GM13976 (cell line): ENCODE results near the gene HBP1.
"Not testable (repeated sequence)": the region's sequence is repeated elsewhere in the genome, so short reads cannot be mapped to it uniquely, and the experiment has no call there.

Source experiments
- DNase-seq: peaks from one replicate; pipeline ENCODE4 v3.0.0; 2012; ENCODE audit warnings: low spot score
- in situ Hi-C: fragments of 300-500 bp; cut with MboI; formaldehyde crosslinking; loops from one replicate; pipeline ENCODE4 v1.12.0; 2022; ENCODE audit warnings: low sequenced_read_pairs, mixed read lengths, inconsistent platforms; ENCODE audit not compliant: unreplicated experiment
- TF ChIP-seq, protein P1 (sequence below): IDR thresholded peaks from 2 replicates; pipeline ENCODE4 v1.5.1; 2012; ENCODE audit warnings: borderline replicate concordance, mild to moderate bottlenecking; ENCODE audit not compliant: insufficient read depth; ENCODE audit errors: extremely low read depth, missing control alignments, control extremely low read depth

HBP1 gene

DNA sequence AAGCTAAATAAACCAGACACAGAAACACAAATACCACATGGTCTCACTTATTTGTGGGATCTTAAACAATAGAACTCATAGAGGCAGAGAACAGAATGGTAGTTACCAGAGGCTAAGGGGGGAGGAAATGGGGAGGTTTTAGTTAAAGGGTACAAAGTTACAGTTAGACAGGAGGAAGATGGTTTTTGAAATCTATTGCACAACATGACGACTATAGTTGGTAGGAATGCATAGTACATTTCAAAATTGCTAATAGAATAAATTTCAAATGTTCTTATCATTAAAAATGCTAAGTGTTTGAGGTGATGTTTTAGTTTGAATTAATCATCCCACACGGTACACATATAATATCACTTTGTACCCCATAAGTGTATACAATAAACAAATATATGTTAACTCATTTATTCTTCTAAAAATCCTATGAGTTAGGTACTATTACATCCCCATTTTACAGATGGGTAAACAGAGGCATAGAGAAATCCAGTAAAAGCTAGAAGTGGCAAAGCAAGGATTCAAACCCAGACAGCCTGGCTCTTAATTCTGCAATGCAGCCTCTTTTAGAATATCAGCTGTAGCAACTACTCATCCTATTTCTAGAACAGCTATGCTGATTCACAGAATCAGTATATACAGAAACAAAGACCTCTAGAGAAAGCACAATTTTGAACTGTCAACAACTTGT lies 50.9 kb downstream of the HBP1 start:
- no peak for DNase-seq
- in situ Hi-C loops = no loop called here
- TF ChIP-seq, protein P1, sequence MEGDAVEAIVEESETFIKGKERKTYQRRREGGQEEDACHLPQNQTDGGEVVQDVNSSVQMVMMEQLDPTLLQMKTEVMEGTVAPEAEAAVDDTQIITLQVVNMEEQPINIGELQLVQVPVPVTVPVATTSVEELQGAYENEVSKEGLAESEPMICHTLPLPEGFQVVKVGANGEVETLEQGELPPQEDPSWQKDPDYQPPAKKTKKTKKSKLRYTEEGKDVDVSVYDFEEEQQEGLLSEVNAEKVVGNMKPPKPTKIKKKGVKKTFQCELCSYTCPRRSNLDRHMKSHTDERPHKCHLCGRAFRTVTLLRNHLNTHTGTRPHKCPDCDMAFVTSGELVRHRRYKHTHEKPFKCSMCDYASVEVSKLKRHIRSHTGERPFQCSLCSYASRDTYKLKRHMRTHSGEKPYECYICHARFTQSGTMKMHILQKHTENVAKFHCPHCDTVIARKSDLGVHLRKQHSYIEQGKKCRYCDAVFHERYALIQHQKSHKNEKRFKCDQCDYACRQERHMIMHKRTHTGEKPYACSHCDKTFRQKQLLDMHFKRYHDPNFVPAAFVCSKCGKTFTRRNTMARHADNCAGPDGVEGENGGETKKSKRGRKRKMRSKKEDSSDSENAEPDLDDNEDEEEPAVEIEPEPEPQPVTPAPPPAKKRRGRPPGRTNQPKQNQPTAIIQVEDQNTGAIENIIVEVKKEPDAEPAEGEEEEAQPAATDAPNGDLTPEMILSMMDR = no peak

DNA sequence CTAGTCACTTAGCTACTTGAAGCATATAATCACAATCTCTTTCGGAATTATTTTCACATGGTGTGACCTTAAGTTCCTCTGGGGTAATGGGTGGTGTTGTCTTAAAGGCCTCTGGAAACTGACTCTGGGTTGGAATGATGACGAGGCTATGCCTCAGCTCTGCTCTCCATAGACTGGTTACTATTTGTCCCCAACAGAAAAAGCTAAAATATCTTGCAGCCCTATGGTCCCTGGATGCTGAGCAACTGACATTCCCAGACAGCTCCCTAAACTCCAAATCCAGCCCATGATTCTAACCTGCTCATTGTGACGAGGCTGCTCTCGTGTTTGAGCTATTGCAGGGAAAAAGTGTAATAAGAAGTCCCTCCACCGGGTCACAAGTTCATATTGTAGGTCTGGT lies 51.6 kb downstream of the HBP1 start:
- in situ Hi-C loops = no loop called here
- TF ChIP-seq, protein P1 = no peak
- DNase-seq = no peak

DNA sequence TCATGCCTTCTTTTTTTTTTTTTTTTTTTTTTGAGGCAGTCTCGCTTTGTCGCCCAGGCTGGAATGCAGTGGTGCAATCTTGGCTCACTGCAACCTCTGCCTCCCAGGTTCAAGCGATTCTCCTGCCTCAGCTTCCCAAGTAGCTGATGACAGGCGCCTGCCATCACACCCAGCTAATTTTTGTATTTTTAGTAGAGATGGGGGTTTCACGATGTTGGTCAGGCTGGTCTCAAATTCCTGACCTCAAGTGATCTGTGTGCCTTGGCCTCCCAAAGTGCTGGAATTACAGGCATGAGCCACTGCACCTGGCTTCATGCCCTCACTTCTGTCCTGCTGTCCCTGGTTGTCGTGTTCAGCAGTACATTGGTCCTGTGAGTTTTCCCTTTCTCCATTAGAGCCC lies 52.0 kb downstream of the HBP1 start:
- DNase-seq, in situ Hi-C loops: not testable (repeated sequence)

DNA sequence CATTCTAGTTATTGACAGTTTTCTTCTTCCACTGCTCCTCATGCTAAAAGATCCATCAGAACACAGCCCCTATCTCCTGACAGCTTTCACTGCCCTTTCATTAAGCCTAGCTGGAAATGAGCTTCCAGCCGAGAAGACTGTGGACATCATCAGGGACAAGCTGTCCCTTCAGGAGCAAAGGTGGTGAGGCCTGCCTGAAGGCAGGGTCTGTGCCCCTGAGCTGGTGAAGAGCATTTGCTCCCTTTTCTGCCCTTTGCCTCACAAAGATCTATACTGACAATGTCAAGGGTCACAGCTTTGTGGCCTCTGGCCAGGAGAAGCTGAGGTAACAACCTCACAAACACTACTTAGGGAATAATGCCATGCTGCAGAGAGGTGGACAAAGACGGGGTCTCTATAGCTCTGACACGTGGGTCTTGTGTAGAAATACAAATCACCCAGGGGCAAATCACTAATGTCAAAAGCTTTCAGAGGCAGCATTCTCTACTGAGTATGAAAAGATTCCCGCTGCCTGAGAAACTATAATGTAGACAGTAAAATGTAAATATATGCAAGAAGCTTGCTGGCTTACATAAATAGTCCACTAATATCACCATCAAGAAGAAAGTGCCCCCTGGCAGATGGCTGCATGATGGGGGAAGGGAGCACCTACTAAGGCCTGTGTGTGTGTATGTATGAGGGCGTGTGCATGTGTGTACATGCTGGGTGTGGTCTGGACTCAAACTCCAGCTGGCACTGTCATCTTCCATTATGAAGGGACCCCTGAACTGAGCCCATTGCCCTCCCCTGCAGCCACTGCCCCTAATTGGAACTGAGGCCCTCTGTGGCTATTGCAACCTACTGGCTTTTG lies 55.8 kb downstream of the HBP1 start:
- in situ Hi-C loops = no loop called here
- TF ChIP-seq, protein P1 = no peak
- DNase-seq = no peak

DNA sequence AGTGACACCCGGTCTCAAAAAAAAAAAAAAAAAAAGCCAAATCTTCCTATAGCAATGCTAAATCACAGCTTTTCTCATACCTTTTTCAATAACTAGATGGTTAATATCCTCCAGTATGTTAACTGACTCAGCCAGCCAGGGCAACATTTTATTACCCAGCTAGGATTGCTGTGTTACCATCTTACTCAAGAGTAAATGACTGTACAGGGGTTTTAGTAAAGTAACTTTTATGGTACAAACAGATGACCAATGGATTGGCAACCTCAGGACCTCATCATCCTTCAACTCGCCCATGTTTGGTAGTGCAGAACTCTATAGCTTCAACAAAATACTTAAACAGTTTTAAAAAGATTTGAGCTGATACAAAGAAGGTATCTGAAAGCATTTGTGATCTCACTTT lies 59.5 kb downstream of the HBP1 start:
- TF ChIP-seq, protein P1 = no peak
- DNase-seq = no peak
- in situ Hi-C loops = no loop called here

DNA sequence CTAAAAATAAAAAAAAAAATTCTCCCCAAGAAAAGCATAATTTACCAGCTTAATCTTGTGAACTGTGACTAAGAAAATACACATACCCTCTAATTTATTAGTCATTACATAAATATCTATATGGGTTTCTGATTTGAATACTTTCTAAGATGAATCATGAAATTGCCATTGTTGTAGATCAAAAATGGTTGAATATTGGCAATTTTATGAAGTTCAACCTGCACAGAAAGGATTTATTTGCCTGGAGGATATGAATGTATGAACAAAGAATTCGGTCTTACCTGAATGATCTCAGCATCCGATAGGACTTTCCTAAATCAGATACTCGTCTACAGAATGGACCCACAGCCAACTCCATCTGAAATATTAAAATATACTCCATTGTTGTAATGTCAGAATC lies 61.5 kb downstream of the HBP1 start:
- no peak for DNase-seq
- TF ChIP-seq, protein P1 = no peak
- in situ Hi-C loops = no loop called here

DNA sequence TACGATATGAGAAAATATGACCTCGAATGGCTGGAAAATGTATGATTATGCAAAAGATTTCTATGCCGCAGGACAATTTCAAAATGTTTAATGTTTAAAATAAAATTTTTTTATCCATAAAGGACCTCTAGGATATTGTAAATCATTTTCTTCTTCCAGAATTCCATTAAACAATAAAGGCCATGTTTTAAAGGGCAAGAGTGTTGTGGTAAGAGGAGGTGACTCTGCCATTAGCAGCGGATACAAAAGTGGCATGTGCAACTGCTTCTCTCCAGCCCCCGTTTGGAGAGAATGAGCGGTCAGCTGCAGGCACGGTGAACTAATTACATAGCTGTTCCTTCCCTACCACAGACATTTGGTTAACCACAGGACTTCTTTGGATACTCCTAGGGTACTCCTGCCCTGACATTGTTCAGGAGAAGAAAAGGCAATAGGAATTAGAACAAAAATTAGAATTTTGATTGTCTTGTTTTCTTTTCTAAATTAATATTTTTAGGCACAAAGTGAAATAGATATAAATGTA lies 63.8 kb downstream of the HBP1 start:
- TF ChIP-seq, protein P1 = no peak
- no peak for DNase-seq
- in situ Hi-C loops = no loop called here
